ENCODE data around the gene CDH18.

DNA sequence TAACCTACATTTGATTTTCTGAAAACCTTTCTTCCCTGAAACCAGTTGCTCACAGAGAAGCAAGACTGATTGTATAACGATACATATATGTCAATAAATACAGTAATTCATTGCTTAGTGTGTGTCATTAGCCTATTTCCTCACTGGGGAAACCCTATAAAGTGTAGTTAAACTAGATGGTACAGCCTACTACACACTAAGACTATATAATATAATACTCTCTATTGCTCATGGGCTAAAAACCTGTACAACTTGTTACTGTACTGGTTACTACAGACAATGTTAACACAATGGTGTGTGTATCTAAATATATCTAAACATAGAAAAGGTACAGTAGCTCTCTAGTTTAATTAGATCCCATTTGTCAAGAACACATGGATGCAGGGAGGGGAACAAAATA lies 181.2 kb downstream of the CDH18 start:
- TF ChIP-seq EZH2phosphoT487 (IDR thresholded peaks at IDR 0.05; ENCODE audit: borderline replicate concordance, low read length) (no peak), EZH2 (IDR thresholded peaks at IDR 0.05; ENCODE audit: low read length, unreplicated experiment) (no peak)
- TF ChIP-seq, protein P1, sequence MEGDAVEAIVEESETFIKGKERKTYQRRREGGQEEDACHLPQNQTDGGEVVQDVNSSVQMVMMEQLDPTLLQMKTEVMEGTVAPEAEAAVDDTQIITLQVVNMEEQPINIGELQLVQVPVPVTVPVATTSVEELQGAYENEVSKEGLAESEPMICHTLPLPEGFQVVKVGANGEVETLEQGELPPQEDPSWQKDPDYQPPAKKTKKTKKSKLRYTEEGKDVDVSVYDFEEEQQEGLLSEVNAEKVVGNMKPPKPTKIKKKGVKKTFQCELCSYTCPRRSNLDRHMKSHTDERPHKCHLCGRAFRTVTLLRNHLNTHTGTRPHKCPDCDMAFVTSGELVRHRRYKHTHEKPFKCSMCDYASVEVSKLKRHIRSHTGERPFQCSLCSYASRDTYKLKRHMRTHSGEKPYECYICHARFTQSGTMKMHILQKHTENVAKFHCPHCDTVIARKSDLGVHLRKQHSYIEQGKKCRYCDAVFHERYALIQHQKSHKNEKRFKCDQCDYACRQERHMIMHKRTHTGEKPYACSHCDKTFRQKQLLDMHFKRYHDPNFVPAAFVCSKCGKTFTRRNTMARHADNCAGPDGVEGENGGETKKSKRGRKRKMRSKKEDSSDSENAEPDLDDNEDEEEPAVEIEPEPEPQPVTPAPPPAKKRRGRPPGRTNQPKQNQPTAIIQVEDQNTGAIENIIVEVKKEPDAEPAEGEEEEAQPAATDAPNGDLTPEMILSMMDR (conservative IDR thresholded peaks at IDR 0.05; ENCODE audit: low read depth, low read length) = no peak
